Suprapubic skin (tissue), 4 donors: ENCODE measurements around the gene PTGR2. TPM values are rescaled to one million over a fixed set of nuclear protein-coding genes. Genes with fewer than 3 reads are reported as not detected.
"Not testable (repeated sequence)": the region's sequence is repeated elsewhere in the genome, so short reads cannot be mapped to it uniquely, and the experiment has no call there.

Experiments used
- DNase-seq, 2 donors: peaks; one replicate each; pipeline ENCODE4 v3.0.0-alpha.2; 2019; ENCODE audit warnings: low spot score in 2 of 2
- H3K27ac ChIP-seq: fragments of 200-600 bp; sonication (generic); one replicate; pipeline ENCODE4 v1.5.1; 2019
- H3K27me3 ChIP-seq: fragments of 200-600 bp; sonication (generic); one replicate; pipeline ENCODE4 v1.5.1; 2019
- H3K36me3 ChIP-seq: fragments of 200-600 bp; sonication (generic); one replicate; pipeline ENCODE4 v1.5.1; 2019
- H3K4me1 ChIP-seq: fragments of 200-600 bp; sonication (generic); one replicate; pipeline ENCODE4 v1.5.1; 2019
- H3K4me3 ChIP-seq: fragments of 200-600 bp; sonication (generic); one replicate; pipeline ENCODE4 v1.5.1; 2019; ENCODE audit warnings: mild to moderate bottlenecking
- H3K9me3 ChIP-seq: fragments of 200-600 bp; sonication (generic); one replicate; pipeline ENCODE4 v1.5.1; 2019
- CTCF ChIP-seq, 2 donors: fragments of 200-600 bp in 1 of 2; fragments of 450-650 bp in 1 of 2; sonication (generic) in 1 of 2; IDR thresholded peaks; one replicate each; pipeline ENCODE4 v1.5.1; 2016 to 2019; ENCODE audit warnings: antibody characterized with exemption in 2 of 2, mild to moderate bottlenecking in 1 of 2, moderate library complexity in 1 of 2
- EP300 ChIP-seq: sonication (generic); formaldehyde crosslinking; IDR thresholded peaks from one replicate; pipeline ENCODE4 v1.6.1; 2017; ENCODE audit warnings: antibody characterized with exemption
- POLR2A ChIP-seq, 2 donors: fragments of 450-650 bp; IDR thresholded peaks; one replicate each; pipeline ENCODE4 v1.6.1; 2017; ENCODE audit warnings: antibody characterized with exemption in 2 of 2, mild to moderate bottlenecking in 2 of 2, moderate library complexity in 2 of 2
- POLR2AphosphoS5 ChIP-seq, 3 donors: sonication (generic); formaldehyde crosslinking; IDR thresholded peaks; one replicate each; pipeline ENCODE4 v1.6.1; 2017; ENCODE audit warnings: antibody characterized with exemption in 3 of 3
- WGBS: methylation state at CpG from one replicate; pipeline ENCODE4 v1.1.5; 2018; 5-methylcytosine and 5-hydroxymethylcytosine counted together
- total RNA-seq, 4 donors: library from RNA; depleted of rRNA; stranded (reverse); fragments of >200 nt; gene quantifications; one replicate each; pipeline ENCODE4 v1.1.0, GENCODE V29; 2016

Gene PTGR2
- total RNA-seq, 4 donors from 2014 or later: 6.3 to 25.1 (median 10.3) TPM

DNA sequence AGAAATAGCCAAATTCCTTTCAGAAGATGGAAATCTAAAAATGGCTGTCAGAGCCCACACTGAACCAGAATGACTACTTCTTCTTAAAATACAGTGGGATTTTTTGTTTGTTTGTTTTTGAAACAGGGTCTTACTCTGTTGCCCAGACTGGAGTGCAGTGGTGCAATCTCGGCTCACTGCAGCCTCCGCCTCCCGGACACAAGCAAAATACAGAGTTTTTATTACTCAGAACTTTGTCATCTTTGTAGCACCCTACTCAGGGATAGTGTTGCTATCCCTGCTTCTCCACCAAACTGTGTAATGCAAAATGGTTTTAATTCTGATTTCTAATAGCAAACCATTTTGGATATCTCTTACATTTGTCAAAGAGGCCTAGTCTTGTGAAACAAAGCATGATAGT lies 51.4 kb downstream of the PTGR2 start:
- 95% methylated on average over 3 of the region's 3 CpGs for WGBS
- DNase-seq: no peak
- Histone ChIP-seq H3K27me3 (no peaks in the 10 kb centered on the region), H3K4me1 (no peaks in the 10 kb centered on the region), H3K36me3 (peaks cover 83% of the 10 kb centered on the region), H3K4me3 (no peak overlapping the region), H3K9me3 (no peaks in the 10 kb centered on the region), H3K27ac (no peak overlapping the region)
- TF ChIP-seq POLR2AphosphoS5 (IDR thresholded peaks at IDR 0.05): no peak
- no peak for TF ChIP-seq EP300
- no peak for TF ChIP-seq POLR2A (IDR thresholded peaks at IDR 0.05)
- no peak for TF ChIP-seq CTCF (IDR thresholded peaks at IDR 0.05)

- Histone ChIP-seq H3K9me3 (no peaks in the 10 kb centered on the region), H3K4me1 (no peaks in the 10 kb centered on the region), H3K27ac (no peak overlapping the region), H3K36me3 (peaks cover 94% of the 10 kb centered on the region), H3K27me3 (no peaks in the 10 kb centered on the region), H3K4me3 (no peak overlapping the region)
- 100% methylated on average over 1 of the region's 1 CpG for WGBS
- no peak for TF ChIP-seq POLR2AphosphoS5 (IDR thresholded peaks at IDR 0.05)
- no peak for TF ChIP-seq POLR2A (IDR thresholded peaks at IDR 0.05)
- no peak for TF ChIP-seq CTCF (IDR thresholded peaks at IDR 0.05)
- no peak for TF ChIP-seq EP300
- no peak for DNase-seq
These were observed 58.0 kb downstream of the PTGR2 start for GRCh38 chr14:73909681-73910080.

GRCh38 chr14:73913256-73913655 lies 61.6 kb downstream of the PTGR2 start:
- Histone ChIP-seq H3K27me3 (no peaks in the 10 kb centered on the region), H3K27ac (no peak overlapping the region), H3K4me1 (no peaks in the 10 kb centered on the region), H3K4me3 (no peak overlapping the region), H3K36me3 (peaks cover 81% of the 10 kb centered on the region), H3K9me3 (no peaks in the 10 kb centered on the region)
- WGBS: 86% methylated on average over 3 of the region's 3 CpGs
- DNase-seq: no peak
- no peak for TF ChIP-seq POLR2A (IDR thresholded peaks at IDR 0.05)
- TF ChIP-seq CTCF (IDR thresholded peaks at IDR 0.05): no peak
- no peak for TF ChIP-seq EP300
- no peak for TF ChIP-seq POLR2AphosphoS5 (IDR thresholded peaks at IDR 0.05)

- H3K27ac ChIP-seq: no peak overlapping the region
- H3K9me3 ChIP-seq: no peaks in the 10 kb centered on the region
- H3K4me3 ChIP-seq: no peak overlapping the region
- WGBS: 88% methylated on average over 6 of the region's 6 CpGs
- H3K36me3 ChIP-seq: peaks cover 79% of the 10 kb centered on the region
- no peaks in the 10 kb centered on the region for H3K4me1 ChIP-seq
- H3K27me3 ChIP-seq: no peaks in the 10 kb centered on the region
- TF ChIP-seq EP300 (no peak), POLR2AphosphoS5 (IDR thresholded peaks at IDR 0.05) (no peak), POLR2A (IDR thresholded peaks at IDR 0.05) (no peak), CTCF (IDR thresholded peaks at IDR 0.05) (no peak)
- no peak for DNase-seq
These were observed 64.7 kb downstream of the PTGR2 start for GRCh38 chr14:73916324-73916723.

- 98% methylated on average over 2 of the region's 2 CpGs for WGBS
- peaks cover 79% of the 10 kb centered on the region for H3K36me3 ChIP-seq
These were observed 67.8 kb downstream of the PTGR2 start for GRCh38 chr14:73919457-73919856.

GRCh38 chr14:73924337-73924736 lies 72.7 kb downstream of the PTGR2 start:
- Histone ChIP-seq H3K36me3 (peaks cover 97% of the 10 kb centered on the region), H3K4me3 (no peak overlapping the region), H3K9me3 (no peaks in the 10 kb centered on the region), H3K27me3 (no peaks in the 10 kb centered on the region), H3K27ac (no peak overlapping the region), H3K4me1 (no peaks in the 10 kb centered on the region)
- WGBS: 95% methylated on average over 5 of the region's 5 CpGs
- DNase-seq: no peak
- TF ChIP-seq POLR2AphosphoS5 (IDR thresholded peaks at IDR 0.05) (no peak), CTCF (IDR thresholded peaks at IDR 0.05) (no peak), EP300 (no peak), POLR2A (IDR thresholded peaks at IDR 0.05) (no peak)

More at GRCh38 chr14:73919457-73919856, 67.8 kb downstream of the PTGR2 start:
- not testable (repeated sequence) for H3K9me3 ChIP-seq, H3K4me3 ChIP-seq, H3K4me1 ChIP-seq, DNase-seq, H3K27ac ChIP-seq, H3K27me3 ChIP-seq
